SK-MEL-5 (cell line): ENCODE results near the gene RAB4B. TPM values are rescaled to one million over a fixed set of nuclear protein-coding genes. Genes with fewer than 3 reads are reported as not detected.
"Not testable (repeated sequence)": the region's sequence is repeated elsewhere in the genome, so short reads cannot be mapped to it uniquely, and the experiment has no call there.

Experiments
- DNase-seq: peaks from one replicate; pipeline ENCODE4 v3.0.0-alpha.2; 2016; ENCODE audit warnings: low read depth, low spot score
- in situ Hi-C: cut with HindIII; loops from 2 replicates; pipeline ENCODE4 v1.10.0; 2016; ENCODE audit warnings: low sequenced_read_pairs, high pct_unique_total_duplicates, low pct_unique_long_range_greater_than_20kb
- total RNA-seq: library from RNA; depleted of rRNA; stranded (reverse); fragments of >200 nt; shearing (Covaris generic); gene quantifications from 2 replicates; pipeline ENCODE4 v1.2.3, GENCODE V29; 2014

Gene RAB4B
- total RNA-seq, 1 experiment from 2014 or later: 17.9 TPM

GRCh38 chr19:40771101-40771862, 6.8 kb upstream of the RAB4B start:
- peak; percentile 54 for DNase-seq
- in situ Hi-C loops: not testable (repeated sequence)

GRCh38 chr19:40774916-40775631, 3.0 kb upstream of the RAB4B start, which contains the start of gene MIA:
TSS of gene MIA (plus strand) at chr19:40775521. CDS start at chr19:40775543, 22 bp downstream.
- peak; percentile 91 for DNase-seq
- in situ Hi-C loops: no loop called here

- in situ Hi-C loops: no loop called here
- peak; percentile 42 for DNase-seq
These were observed 2.4 kb upstream of the RAB4B start for GRCh38 chr19:40775632-40776022.

GRCh38 chr19:40776364-40776763, 1.7 kb upstream of the RAB4B start:
- no peak for DNase-seq
- in situ Hi-C loops: no loop called here

- in situ Hi-C loops: no loop called here
- peak; percentile 95 for DNase-seq
These were observed 959 bp upstream of the RAB4B start for GRCh38 chr19:40776932-40777644.

GRCh38 chr19:40777645-40777936, 456 bp upstream of the RAB4B start:
- no peak for DNase-seq
- in situ Hi-C loops: no loop called here

GRCh38 chr19:40778706-40779284, 748 bp downstream of the RAB4B start:
- in situ Hi-C loops: no loop called here
- no peak for DNase-seq

GRCh38 chr19:40780582-40780981, 2.5 kb downstream of the RAB4B start:
- in situ Hi-C loops: no loop called here
- no peak for DNase-seq

- in situ Hi-C loops: no loop called here
- DNase-seq: no peak
These were observed 3.1 kb downstream of the RAB4B start for GRCh38 chr19:40781140-40781539.

GRCh38 chr19:40783711-40784110, 5.7 kb downstream of the RAB4B start:
- no peak for DNase-seq
- in situ Hi-C loops: no loop called here

- in situ Hi-C loops, DNase-seq: not testable (repeated sequence)
These were observed 6.1 kb downstream of the RAB4B start for GRCh38 chr19:40784146-40784545.

- in situ Hi-C loops: no loop called here
- DNase-seq: no peak
These were observed 7.5 kb downstream of the RAB4B start for GRCh38 chr19:40785526-40785925.

- in situ Hi-C loops: no loop called here
- no peak for DNase-seq
These were observed 8.3 kb downstream of the RAB4B start for GRCh38 chr19:40786060-40787037.

GRCh38 chr19:40791349-40791748, 13.3 kb downstream of the RAB4B start:
- no peak for DNase-seq
- in situ Hi-C loops: no loop called here

GRCh38 chr19:40791996-40792395, 13.9 kb downstream of the RAB4B start:
- in situ Hi-C loops: no loop called here
- DNase-seq: no peak

- in situ Hi-C loops: no loop called here
- no peak for DNase-seq
These were observed 19.3 kb downstream of the RAB4B start for GRCh38 chr19:40797166-40797962.
